GM18526 (cell line): ENCODE results near the gene WDR82.

Experiments
- POLR2A ChIP-seq: IDR thresholded peaks from 3 replicates; pipeline ENCODE4 v1.6.1; 2011; ENCODE audit not compliant: insufficient read length; ENCODE audit errors: extremely low read depth

Gene WDR82

DNA sequence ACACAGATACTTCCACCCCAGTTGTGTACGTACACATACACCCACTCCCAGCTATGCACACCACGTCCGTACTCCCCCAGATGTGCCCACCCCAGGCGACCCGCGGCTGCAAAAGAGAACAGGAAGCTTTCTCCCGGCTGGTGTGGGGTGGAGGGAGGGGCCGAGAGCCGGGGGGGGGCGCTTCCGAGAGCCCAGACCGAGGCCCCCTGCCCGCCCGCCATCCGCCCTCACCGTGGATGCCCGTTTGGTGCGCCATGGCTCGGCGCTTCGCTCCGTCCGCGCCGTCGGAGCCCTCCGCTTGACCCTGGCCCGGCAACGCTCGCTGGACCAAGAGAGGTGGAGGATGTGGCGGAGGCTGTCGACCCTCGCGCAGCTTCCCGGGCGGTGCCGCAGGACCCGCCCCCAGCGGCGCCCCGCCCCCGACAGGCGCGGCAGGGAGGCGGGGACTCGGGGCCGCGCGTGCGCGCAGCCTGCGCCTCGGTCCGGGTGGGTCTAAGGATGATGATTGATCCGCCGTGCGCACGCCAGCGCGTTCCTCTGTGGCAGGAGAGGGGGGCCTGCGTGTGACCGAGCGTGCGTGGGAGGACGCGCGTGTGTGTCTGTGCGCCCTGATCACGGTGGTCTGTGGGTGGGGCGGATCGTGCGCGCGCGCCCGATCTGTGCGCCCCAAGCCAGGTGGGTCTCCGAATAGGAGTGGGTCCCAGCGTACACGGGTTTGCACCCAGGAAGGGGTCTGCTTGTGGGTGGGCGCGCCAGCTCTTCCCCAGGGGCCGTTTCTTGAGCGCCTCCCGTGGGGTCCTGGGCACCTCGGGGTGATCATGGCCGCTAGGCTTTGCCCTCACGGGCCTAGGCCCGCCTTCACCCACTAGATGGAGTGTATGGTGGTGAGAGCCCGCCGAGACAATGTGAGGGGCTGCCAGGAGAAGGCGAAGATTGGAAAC is 39.4 kb downstream of the WDR82 start, which contains the start of gene TWF2:
Gene TWF2, minus strand, starts transcription at position 398 of the 941 bp plus-strand sequence. Its CDS starts 142 bp downstream, at position 256.
- TF ChIP-seq POLR2A, result peak; percentile 93

DNA sequence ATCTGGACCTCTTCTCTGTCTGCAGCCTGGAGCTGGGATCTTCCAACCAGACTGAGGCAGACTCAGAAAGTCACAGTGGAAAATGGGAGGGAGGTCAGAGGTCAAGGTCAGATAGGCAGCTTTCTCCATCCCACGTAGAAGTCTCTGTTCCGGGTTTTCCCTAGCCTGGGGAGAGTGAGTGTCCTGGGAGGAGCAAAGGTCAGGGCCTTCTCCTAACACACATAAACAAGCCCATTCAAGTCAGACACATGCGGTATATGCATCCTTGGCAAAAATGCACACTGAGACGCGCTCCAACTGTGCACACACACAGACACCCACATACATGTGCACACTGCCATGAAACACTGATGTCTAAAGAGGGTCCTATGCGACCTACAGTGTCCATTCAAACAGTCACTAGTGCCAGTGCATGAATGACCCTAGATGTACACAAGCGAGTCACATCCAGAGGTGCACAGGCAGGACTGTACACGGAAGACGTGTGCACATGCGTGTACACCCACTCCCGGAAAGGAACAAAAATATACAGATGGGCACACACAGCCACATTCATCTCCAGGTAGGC is 40.2 kb downstream of the WDR82 start:
- TF ChIP-seq POLR2A, result no peak

DNA sequence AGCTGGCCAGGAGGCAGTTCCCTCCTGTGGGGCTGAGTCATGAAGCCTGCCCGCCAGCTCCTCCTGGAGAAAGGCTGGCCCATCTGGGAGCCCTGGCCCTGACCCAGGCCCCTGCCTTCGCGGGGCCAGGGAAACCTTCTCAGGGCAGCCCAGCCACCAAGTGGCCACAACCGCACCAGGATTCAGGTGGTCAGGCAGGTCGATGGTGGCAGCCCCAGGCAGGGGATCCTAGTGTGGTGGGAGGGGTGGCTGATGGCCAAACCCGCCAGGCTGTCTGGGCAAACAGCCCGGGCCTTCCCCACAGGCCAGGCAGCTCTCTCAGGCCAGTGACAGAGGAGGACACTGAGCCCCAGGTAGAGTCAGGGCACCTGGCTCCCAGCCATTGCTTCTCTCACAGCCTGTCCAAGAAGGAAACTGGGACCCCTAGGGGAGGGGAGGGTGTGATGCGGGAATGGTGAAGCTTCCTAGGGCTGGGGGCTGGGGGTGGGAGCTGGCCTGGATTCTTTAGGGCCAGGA is 40.7 kb downstream of the WDR82 start:
- TF ChIP-seq POLR2A, result no peak

DNA sequence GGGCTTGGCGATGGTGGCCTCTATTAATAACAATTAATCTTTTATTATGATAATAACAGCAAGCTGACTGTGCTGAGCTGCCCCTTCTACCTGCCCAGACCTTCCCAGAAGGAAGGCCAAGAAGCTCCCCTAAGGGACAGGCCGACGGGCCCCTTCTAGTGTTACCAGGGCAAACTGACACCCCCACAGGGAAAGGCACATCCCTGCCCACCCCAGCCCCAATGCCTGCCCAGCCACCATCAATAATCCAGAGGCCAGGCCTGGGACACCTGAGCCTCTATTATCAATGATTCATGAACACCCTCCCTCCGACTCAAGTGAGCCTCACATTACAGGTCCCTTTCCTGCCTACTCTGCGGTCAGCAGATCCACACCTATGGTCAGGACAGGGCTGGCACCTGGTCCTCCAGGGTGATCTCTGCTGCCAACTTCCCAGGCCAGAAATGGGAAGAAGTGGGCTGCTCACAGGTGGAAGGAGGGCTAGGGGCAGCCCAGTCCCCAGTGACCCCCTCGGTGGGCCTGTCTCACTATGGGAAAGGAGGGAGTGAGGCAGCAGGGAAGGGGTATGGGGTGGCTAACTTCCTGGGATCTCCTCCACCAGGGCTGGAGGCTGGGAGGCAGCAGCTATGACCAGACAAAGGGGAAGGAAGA is 41.3 kb downstream of the WDR82 start:
- TF ChIP-seq POLR2A, result no peak

DNA sequence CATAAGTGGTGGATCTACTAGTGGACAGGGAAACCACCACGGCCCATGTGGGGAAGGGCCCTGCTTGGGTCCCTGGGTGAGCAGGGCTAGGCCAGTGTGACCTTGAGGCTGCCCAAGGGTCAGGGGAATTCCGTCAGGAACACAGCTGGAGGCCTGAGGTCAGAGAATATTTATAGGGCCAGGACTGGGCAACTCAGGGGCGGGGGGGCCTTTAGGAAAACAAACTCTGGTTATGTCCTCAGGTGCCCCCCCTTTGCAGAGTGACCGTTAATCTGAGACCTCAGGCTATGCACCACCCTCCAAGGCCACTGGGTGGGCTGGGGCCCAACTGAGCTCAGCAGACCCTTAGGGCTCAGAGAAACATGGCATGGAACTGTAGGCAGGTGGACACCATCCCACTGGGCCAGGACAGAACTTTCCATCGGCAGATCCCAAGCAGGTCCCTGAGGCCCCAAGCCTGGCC is 42.0 kb downstream of the WDR82 start:
- no peak for TF ChIP-seq POLR2A

DNA sequence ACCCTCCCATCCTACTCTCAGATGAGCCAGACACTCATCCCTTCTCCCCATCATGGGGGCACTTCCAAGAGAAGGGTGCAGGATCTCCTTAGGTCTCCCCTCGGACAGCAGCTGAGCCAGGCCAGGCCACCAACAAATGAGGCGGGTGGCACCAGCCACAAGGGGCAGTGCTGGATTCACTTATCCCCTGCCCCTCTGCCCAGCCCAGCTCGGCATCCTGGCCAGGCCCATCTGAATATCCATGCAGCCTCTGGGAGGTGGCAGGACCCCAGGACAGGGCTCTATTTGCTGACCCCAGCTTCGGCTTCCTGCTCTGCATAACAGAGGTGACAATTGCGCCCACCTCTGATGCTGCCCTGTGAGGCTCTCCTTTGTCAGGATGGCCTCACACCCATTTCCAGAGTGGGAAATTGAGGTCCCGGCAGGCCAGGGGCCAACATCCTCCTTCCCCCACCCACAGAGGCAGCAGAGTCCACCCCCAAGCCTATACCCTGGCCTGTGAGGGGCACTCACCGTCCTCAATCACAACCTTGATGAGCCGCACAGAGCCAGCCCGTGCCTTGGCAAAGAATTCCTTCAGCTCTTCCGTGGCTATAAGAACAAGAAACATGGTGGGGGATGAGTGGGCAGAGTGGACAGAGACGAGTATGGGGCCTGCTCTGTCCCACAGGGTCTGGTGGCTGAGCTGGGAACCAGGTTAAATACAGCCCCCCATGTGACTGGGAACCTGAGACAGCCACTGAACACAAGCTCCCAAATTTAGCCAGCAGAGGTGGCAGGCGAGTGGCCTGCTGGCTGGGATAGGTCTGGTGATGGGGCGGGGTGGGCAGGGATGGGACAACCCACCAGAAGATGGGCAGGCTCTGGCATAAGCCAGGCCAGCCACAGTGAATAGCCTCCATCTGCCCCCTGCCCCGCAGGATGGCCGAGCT is 43.7 kb downstream of the WDR82 start:
- no peak for TF ChIP-seq POLR2A

DNA sequence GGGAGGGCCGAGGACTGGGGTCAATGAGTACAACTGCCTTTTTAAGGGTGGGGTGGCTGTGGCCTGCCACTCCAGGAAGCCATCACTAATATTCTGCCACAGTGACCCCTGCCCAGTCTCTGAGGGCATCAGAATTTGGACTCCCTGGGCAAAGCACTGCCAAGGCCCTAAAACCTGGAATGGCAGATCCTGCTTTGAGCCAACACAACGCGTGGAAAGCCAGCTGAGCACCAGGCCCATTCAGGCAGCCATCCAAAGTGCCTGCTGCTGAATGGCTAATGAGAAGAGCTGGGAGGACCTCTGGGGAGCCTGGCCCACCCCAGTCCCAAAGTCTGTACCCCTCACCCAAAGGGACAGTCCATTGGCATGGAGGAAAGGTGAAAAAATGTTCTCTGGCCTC is 44.5 kb downstream of the WDR82 start:
- no peak for TF ChIP-seq POLR2A

DNA sequence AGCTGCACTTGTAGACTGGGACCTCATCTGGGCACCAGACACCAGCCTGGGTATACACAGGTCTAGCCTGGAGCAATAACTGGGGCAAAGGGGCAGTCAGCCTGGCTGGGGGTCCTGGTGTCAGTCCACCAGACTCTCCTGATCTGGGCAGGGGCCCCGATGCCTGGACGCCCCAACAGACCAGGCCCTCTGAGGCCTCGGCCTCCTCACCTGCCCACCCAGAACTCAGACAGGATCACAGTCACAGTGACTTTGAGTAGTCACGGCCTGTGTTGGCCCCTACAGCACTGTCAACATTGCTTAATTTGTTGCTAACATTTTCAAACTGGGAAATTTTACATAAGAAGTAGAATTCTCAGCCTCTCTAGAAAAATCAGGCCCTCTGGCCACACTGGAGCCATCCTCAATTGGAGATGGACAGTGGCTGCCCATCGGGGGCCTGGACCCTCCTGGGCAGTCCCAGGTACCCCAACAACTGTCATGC is 45.3 kb downstream of the WDR82 start:
- TF ChIP-seq POLR2A, result no peak

DNA sequence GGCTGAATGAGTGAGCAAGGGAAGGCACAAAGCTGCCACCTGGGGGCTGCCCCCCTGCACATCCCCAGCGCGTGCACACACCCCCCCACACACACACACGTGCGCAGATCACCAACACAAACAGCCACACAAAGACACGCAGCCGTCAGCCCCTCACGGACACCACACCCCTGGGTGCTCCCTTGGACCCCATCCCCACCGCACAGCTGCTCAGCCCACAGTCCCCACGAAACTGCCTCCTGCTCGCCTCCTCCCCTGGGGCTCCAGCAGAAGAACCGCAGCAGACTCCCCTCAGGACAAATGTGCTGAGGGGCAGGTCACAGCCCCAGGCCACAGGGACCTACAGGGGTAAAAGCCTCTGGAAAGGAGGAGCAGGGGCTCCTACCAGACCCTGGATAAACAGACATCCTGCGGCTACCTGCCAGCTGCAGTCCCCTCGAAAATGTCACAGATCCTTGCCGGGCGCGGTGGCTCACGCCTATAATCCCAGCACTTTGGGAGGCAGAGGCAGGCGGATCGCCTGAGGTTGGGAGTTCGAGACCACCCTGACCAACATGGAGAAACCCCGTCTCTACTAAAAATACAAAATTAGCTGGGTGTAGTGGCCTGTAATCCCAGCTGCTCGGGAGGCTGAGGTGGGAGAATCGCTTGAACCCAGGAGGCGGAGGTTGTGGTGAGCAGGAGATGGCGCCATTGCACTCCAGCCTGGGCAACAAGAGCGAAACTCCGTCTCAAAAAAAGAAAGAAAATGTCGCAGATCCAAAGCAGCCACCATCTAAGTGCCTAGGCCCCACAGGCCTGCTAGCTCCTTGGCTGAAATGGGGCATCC is 46.0 kb downstream of the WDR82 start:
- no peak for TF ChIP-seq POLR2A

DNA sequence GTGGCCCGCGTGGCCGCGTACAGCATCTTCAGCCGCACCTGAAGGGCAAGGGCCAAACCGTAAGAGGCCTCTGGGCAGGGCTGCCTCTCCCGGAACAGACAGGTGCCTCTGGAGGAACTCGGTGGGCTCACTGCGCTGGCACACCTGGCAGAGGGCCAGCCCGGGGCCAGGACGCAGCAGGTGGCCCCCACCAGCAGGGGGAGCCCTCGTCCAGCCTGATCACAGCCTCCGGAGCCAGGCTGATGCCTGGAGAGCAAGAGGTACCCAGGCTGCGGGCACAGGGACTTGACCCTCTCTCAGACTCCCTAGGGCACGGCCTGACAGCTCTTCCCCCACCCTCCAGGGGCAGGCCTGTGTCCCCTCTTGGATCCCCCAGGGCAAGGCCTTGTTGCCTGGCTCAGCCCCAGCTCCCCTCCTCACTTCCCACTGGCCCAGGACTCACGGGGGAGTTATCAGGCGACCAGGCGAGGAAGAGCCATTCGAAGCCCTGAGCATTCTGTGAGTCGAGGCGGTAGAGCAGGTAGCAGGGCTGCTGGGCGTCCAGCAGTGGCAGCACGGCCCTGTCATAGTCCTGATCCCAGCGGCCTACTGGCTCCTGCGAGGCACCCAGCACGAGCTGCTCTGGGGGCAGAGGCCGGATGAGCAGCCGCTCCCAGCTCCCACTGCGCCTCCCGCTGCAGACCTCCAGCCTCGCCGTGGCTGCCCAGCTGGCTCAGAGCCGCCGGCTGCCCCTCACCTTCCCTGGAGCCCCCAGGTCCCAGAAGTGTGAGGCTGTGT is 46.8 kb downstream of the WDR82 start:
- TF ChIP-seq POLR2A, result no peak

DNA sequence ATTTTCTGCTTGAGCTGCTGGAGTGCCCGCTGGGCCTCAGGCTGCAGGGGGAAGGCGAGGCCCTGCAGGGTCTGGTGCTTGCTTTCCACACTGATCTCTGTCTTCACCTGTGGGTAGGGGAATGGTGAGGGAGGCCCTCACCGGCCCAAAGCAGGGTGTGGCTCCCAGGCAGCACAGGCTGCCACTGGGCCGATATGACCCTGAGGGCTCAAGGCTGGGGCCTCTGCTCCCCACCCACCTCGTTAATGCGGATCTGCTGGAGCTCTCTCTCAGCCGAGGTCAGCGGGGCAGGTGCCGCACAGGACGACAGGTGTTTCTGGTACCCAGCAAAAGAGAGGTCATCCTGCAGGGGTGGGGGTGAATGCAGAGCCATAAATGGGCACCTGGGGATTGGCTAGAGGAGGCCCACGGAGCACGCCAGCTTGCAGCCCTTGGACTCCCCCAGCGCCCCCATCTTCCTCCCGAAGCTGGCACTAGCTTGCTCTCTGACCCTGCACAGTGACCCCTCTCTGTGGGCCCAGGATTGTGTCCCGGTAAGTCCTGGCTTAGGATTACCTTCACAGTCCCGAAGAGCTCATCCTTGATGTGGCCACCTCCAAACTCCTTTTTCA is 47.5 kb downstream of the WDR82 start:
- no peak for TF ChIP-seq POLR2A

DNA sequence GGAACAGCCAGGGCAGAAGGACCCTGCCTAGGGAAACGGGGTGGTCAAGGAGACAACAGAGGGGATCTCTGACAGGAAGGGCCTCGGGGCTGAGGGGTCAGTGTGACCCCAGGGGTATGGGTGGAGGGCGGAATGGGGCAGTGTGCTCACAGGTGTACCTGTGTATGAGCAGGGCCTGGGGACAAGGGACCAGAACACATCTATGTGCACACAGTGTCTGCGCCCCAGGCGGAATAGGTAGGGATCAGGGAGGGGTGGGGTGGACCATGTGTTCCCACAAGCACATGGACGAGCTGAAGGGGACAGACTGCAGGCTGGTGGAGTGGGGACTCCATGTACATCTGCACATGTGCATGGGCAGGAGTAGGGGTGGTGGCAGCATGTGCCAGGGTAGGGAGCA is 48.0 kb downstream of the WDR82 start:
- TF ChIP-seq POLR2A, result no peak
